Panc1 (cell line): Measurements from ENCODE around the gene RMDN3. TPM values are rescaled to one million over a fixed set of nuclear protein-coding genes. Genes with fewer than 3 reads are reported as not detected.

Source experiments
- ATAC-seq: fragments of 200-7000 bp; cut with Tn5 transposase; 2 replicates; pipeline ENCODE4 v1.9.1; 2020; ENCODE audit warnings: mild to moderate bottlenecking, moderate library complexity
- BruUV-seq: library from RNA; stranded (reverse); fragments of 400-500 nt; replicated peaks from 2 replicates; lab custom pipeline; 2021; lab: Mats Ljungman, UMichigan
- CTCF ChIA-PET: fragments of 300-600 bp; sonication (Branson Sonifier 250); formaldehyde crosslinking; loops from one replicate; lab custom pipeline; 2022; ENCODE audit warnings: antibody characterized with exemption; lab: Charles Lee
- POLR2A ChIA-PET: fragments of 300-600 bp; sonication (Branson Sonifier 250); formaldehyde crosslinking; loops from one replicate; lab custom pipeline; 2022; ENCODE audit warnings: antibody characterized with exemption; lab: Charles Lee
- DNase-seq: peaks from one replicate; pipeline ENCODE4 v3.0.0-alpha.2; 2010; ENCODE audit warnings: low read depth, low spot score
- H3K27ac ChIP-seq: 2 replicates; pipeline ENCODE4 v1.5.1; 2011; ENCODE audit warnings: mild to moderate bottlenecking, low read length, inconsistent platforms
- H3K27me3 ChIP-seq: fragments of 200-500 bp; sonication (Bioruptor generic); 2 replicates; pipeline ENCODE4 v1.6.0; 2014; ENCODE audit warnings: low read length, inconsistent platforms; ENCODE audit not compliant: control insufficient read depth, insufficient read depth
- H3K36me3 ChIP-seq: fragments of 200-500 bp; sonication (Bioruptor generic); 2 replicates; pipeline ENCODE4 v1.5.1; 2014; ENCODE audit warnings: inconsistent platforms, mild to moderate bottlenecking, low read length, moderate library complexity; ENCODE audit not compliant: control insufficient read depth, insufficient read depth
- H3K4me1 ChIP-seq: 2 replicates; pipeline ENCODE4 v1.5.1; 2011; ENCODE audit warnings: inconsistent platforms, mild to moderate bottlenecking, low read length, moderate library complexity; ENCODE audit not compliant: control insufficient read depth, insufficient read depth
- H3K4me3 ChIP-seq, 2 experiments: 2 replicates each; pipeline ENCODE4 v1.5.1; 2011 to 2012; ENCODE audit warnings: low read depth in 2 of 2, low read length in 2 of 2, mild to moderate bottlenecking in 2 of 2, inconsistent platforms in 1 of 2, moderate library complexity in 1 of 2
- H3K9me3 ChIP-seq: fragments of 200-500 bp; sonication (Bioruptor generic); 2 replicates; pipeline ENCODE4 v1.5.1; 2014; ENCODE audit warnings: low read depth, mild to moderate bottlenecking, inconsistent platforms, low read length, moderate library complexity; ENCODE audit not compliant: control insufficient read depth, insufficient read depth
- POLR2AphosphoS5 ChIP-seq: IDR thresholded peaks from 2 replicates; pipeline ENCODE4 v1.6.1; 2012; ENCODE audit warnings: mild to moderate bottlenecking, low read depth, low read length, moderate library complexity
- SIN3A ChIP-seq: IDR thresholded peaks from 2 replicates; pipeline ENCODE4 v1.6.1; 2012; ENCODE audit warnings: low read depth, mild to moderate bottlenecking, low read length, moderate library complexity, borderline replicate concordance; ENCODE audit not compliant: insufficient read depth
- TCF7L2 ChIP-seq: IDR thresholded peaks from 2 replicates; pipeline ENCODE4 v1.6.1; 2011; ENCODE audit warnings: mild to moderate bottlenecking, low read depth, low read length, inconsistent platforms
- in situ Hi-C: cut with HindIII; loops from 2 replicates; pipeline ENCODE4 v1.10.0; 2016; ENCODE audit warnings: low sequenced_read_pairs, low pct_unique_long_range_greater_than_20kb
- intact Hi-C: fragments of 100-400 bp; cut with micrococcal nuclease; formaldehyde crosslinking; loops from one replicate; pipeline ENCODE4 v1.10.0; 2022; ENCODE audit not compliant: unreplicated experiment
- total RNA-seq: library from RNA; stranded (reverse); gene quantifications from one replicate; pipeline ENCODE4 v1.2.1, GENCODE V29; 2021; ENCODE audit not compliant: unreplicated experiment
- TF ChIP-seq, protein P1 (sequence below): fragments of 450-650 bp; IDR thresholded peaks from 2 replicates; pipeline ENCODE4 v1.5.1; 2017; ENCODE audit warnings: mild to moderate bottlenecking
- TF ChIP-seq, protein P2 (sequence below), 2 experiments: IDR thresholded peaks; 2 replicates each; pipeline ENCODE4 v1.6.1; 2011 to 2012; ENCODE audit warnings: low read depth in 2 of 2, control low read depth in 1 of 2, low read length in 1 of 2, mild to moderate bottlenecking in 1 of 2, moderate library complexity in 1 of 2; ENCODE audit not compliant: insufficient read depth in 1 of 2

Gene RMDN3
- total RNA-seq, 1 experiment from 2014 or later = 33.2 TPM

GRCh38 chr15:40796512-40796911 lies 41.5 kb upstream of the RMDN3 start:
- Histone ChIP-seq H3K27me3 (no peaks in the 10 kb centered on the region), H3K4me3 (no peak overlapping the region), H3K4me1 (peaks cover 9% of the 10 kb centered on the region), H3K27ac (no peak overlapping the region), H3K36me3 (no peaks in the 10 kb centered on the region), H3K9me3 (no peaks in the 10 kb centered on the region)
- ATAC-seq (no peak), DNase-seq (no peak)
- POLR2A ChIA-PET = no interaction called here
- TF ChIP-seq, protein P1, sequence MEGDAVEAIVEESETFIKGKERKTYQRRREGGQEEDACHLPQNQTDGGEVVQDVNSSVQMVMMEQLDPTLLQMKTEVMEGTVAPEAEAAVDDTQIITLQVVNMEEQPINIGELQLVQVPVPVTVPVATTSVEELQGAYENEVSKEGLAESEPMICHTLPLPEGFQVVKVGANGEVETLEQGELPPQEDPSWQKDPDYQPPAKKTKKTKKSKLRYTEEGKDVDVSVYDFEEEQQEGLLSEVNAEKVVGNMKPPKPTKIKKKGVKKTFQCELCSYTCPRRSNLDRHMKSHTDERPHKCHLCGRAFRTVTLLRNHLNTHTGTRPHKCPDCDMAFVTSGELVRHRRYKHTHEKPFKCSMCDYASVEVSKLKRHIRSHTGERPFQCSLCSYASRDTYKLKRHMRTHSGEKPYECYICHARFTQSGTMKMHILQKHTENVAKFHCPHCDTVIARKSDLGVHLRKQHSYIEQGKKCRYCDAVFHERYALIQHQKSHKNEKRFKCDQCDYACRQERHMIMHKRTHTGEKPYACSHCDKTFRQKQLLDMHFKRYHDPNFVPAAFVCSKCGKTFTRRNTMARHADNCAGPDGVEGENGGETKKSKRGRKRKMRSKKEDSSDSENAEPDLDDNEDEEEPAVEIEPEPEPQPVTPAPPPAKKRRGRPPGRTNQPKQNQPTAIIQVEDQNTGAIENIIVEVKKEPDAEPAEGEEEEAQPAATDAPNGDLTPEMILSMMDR = no peak
- TF ChIP-seq, protein P2, sequence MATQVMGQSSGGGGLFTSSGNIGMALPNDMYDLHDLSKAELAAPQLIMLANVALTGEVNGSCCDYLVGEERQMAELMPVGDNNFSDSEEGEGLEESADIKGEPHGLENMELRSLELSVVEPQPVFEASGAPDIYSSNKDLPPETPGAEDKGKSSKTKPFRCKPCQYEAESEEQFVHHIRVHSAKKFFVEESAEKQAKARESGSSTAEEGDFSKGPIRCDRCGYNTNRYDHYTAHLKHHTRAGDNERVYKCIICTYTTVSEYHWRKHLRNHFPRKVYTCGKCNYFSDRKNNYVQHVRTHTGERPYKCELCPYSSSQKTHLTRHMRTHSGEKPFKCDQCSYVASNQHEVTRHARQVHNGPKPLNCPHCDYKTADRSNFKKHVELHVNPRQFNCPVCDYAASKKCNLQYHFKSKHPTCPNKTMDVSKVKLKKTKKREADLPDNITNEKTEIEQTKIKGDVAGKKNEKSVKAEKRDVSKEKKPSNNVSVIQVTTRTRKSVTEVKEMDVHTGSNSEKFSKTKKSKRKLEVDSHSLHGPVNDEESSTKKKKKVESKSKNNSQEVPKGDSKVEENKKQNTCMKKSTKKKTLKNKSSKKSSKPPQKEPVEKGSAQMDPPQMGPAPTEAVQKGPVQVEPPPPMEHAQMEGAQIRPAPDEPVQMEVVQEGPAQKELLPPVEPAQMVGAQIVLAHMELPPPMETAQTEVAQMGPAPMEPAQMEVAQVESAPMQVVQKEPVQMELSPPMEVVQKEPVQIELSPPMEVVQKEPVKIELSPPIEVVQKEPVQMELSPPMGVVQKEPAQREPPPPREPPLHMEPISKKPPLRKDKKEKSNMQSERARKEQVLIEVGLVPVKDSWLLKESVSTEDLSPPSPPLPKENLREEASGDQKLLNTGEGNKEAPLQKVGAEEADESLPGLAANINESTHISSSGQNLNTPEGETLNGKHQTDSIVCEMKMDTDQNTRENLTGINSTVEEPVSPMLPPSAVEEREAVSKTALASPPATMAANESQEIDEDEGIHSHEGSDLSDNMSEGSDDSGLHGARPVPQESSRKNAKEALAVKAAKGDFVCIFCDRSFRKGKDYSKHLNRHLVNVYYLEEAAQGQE (IDR thresholded peaks at IDR 0.05; ENCODE audit: insufficient read depth in 1 of 2, low read depth in 2 of 2, low read length in 1 of 2) = no peak
- intact Hi-C loops = no loop called here
- in situ Hi-C loops = loop anchor here (25.0 kb wide), 1 partner anchor 159 kb away; no protein-coding TSS in a partner anchor
- no TSS peak for BruUV-seq
- CTCF ChIA-PET = interaction anchor here (0.6 kb wide), 1 partner anchor 83 kb away, joined by 6 read pairs; no protein-coding TSS in a partner anchor

GRCh38 chr15:40796041-40796440 lies 41.0 kb upstream of the RMDN3 start:
- no peaks in the 10 kb centered on the region for H3K36me3 ChIP-seq
- peaks cover 9% of the 10 kb centered on the region for H3K4me1 ChIP-seq
- in situ Hi-C loops = loop anchor here (25.0 kb wide), 1 partner anchor 159 kb away; no protein-coding TSS in a partner anchor
- POLR2A ChIA-PET = interaction anchor here (0.5 kb wide), 1 partner anchor 211 kb away, joined by 10 read pairs; no protein-coding TSS in a partner anchor
- TF ChIP-seq SIN3A (no peak), TCF7L2 (no peak), POLR2AphosphoS5 (no peak)
- TF ChIP-seq, protein P2 (IDR thresholded peaks at IDR 0.05; ENCODE audit: insufficient read depth in 1 of 2, low read depth in 2 of 2, low read length in 1 of 2) = no peak
- TF ChIP-seq, protein P1 = no peak
- BruUV-seq = no TSS peak
- no peak overlapping the region for H3K27ac ChIP-seq
- intact Hi-C loops = no loop called here
- H3K4me3 ChIP-seq = no peak overlapping the region
- ATAC-seq (no peak), DNase-seq (no peak)
- H3K27me3 ChIP-seq = no peaks in the 10 kb centered on the region
- CTCF ChIA-PET = interaction anchor here (0.6 kb wide), 1 partner anchor 210 kb away, joined by 3 read pairs; no protein-coding TSS in a partner anchor
- no peaks in the 10 kb centered on the region for H3K9me3 ChIP-seq
